GM18909 (cell line): ENCODE data around the gene SPESP1.

ENCODE experiments used
- ATAC-seq: cut with Tn5 transposase; IDR thresholded peaks from one replicate; pipeline ENCODE4 v1.9.1; 2021; ENCODE audit warnings: mild to moderate bottlenecking; ENCODE audit not compliant: unreplicated experiment, poor library complexity

SPESP1 gene

GRCh38 chr15:68989541-68990230 lies 59.4 kb downstream of the SPESP1 start:
- ATAC-seq: no peak

GRCh38 chr15:68990231-68990991 lies 60.1 kb downstream of the SPESP1 start:
- ATAC-seq: no peak

- ATAC-seq: no peak
Measured at GRCh38 chr15:68990992-68991500, 60.7 kb downstream of the SPESP1 start.

GRCh38 chr15:68991723-68992122 lies 61.4 kb downstream of the SPESP1 start:
- ATAC-seq: no peak

GRCh38 chr15:68992696-68993095 lies 62.4 kb downstream of the SPESP1 start:
- no peak for ATAC-seq

- ATAC-seq: no peak
Measured at GRCh38 chr15:68993276-68993675, 63.0 kb downstream of the SPESP1 start.

- no peak for ATAC-seq
Measured at GRCh38 chr15:68994149-68994548, 63.8 kb downstream of the SPESP1 start.

- no peak for ATAC-seq
Measured at GRCh38 chr15:68994981-68995761, 64.8 kb downstream of the SPESP1 start.
